HFF-Myc (cell line): Measurements from ENCODE around the gene KCNMB4.
"Not testable (repeated sequence)": the region's sequence is repeated elsewhere in the genome, so short reads cannot be mapped to it uniquely, and the experiment has no call there.

Experiments used
- DNase-seq: peaks from one replicate; pipeline ENCODE4 v3.0.0-alpha.2; 2011; ENCODE audit warnings: low read depth; ENCODE audit errors: extremely low read depth
- H3K4me3 ChIP-seq: replicated peaks from 2 replicates; pipeline ENCODE4 v1.5.1; 2011; ENCODE audit warnings: low read depth, mild to moderate bottlenecking, control low read depth, low read length
- TF ChIP-seq, protein P1 (sequence below): IDR thresholded peaks from 2 replicates; pipeline ENCODE4 v1.5.1; 2012; ENCODE audit warnings: mild to moderate bottlenecking, low read depth, low read length, control low read depth; ENCODE audit errors: missing control alignments

KCNMB4 gene

DNA sequence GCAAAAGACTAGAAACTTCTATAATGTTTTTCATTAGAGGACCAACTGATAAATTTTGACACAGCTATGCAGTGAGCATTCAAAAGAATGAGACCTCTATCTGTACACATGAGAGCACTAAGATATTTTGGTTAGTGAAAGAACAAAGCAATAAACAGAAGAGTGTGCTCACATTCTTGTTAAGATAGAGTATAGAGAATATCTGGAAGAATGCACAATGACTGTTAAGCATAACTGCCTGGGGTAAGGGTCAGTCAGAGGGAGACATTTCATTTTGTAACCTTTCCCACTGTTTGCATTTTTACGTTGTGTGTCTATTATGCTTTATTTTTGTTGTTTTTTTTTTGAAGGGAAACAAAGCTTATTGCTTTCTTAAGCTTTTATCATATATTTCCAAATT lies 20.7 kb downstream of the KCNMB4 start:
- no peak for DNase-seq
- TF ChIP-seq, protein P1, sequence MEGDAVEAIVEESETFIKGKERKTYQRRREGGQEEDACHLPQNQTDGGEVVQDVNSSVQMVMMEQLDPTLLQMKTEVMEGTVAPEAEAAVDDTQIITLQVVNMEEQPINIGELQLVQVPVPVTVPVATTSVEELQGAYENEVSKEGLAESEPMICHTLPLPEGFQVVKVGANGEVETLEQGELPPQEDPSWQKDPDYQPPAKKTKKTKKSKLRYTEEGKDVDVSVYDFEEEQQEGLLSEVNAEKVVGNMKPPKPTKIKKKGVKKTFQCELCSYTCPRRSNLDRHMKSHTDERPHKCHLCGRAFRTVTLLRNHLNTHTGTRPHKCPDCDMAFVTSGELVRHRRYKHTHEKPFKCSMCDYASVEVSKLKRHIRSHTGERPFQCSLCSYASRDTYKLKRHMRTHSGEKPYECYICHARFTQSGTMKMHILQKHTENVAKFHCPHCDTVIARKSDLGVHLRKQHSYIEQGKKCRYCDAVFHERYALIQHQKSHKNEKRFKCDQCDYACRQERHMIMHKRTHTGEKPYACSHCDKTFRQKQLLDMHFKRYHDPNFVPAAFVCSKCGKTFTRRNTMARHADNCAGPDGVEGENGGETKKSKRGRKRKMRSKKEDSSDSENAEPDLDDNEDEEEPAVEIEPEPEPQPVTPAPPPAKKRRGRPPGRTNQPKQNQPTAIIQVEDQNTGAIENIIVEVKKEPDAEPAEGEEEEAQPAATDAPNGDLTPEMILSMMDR, result no peak
- H3K4me3 ChIP-seq, result no peak overlapping the region

DNA sequence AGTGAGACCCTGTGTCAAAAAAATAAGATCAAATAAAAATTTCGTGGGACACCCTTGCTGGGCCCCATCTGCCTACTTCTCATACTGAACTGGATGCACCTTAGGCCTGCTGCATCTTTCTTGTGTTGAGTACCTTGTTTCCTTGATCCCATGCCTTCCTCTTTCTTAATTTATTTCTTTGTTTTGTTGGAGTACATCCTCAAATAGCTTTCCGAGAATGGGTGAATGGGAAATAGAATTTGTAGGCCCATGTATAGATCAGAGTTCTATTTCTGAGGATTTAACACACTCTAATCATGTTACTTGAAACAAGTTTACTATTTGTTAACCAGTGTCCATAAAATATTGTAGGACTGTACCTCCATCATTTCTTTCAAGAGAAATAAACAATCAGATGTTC lies 23.6 kb downstream of the KCNMB4 start:
- DNase-seq, result no peak
- TF ChIP-seq, protein P1, result no peak

DNA sequence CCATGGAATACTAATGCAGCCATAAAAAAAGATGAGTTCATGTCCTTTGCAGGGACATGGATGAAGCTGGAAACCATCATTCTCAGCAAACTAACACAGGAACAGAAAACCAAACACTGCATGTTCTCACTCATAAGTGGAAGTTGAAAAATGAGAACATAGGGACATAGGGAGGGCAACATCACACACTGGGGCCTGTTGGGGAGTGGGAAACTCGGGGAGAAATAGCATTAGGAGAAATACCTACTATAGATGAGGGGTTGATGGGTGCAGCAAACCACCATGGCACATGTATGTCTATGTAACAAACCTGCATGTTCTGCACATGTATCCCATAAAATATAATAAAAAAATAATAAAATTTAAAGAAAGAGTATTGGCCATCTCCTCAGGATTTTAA lies 26.5 kb downstream of the KCNMB4 start:
- DNase-seq, H3K4me3 ChIP-seq: not testable (repeated sequence)

More for the DNA sequence above, 23.6 kb downstream of the KCNMB4 start:
- H3K4me3 ChIP-seq, result no peak overlapping the region

DNA sequence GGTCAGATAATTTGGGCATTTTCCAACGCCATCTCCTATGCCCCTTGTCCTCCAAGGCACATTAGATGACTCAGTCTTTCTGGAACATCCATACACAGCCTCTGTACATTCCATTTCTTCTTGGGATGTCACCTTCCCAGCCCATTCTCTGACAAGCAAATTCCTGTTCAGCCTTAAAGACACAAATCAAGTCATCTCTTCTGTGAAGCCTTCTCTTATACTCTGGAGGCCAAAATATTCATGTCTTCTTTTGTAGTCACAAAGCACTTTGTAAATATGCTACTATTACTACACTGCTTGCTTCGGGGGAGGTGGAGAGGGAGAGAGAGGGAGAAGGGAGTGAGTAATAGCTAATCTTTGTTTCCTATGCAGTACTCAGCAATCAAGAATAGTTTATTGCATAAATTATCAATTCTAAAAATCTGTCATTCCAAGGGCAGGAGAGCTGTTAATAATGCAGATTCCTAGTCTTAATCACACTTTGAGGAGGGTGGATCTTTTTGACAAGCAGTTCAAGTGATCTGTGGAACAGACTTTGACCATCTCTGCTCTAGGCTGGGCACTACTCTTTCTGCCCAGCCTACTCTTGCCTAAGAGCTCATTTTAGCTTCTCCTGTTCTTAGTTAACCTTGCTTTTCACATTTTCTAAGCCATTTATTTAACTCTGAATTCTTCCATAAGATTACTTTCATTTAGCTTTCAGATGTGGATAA lies 27.9 kb downstream of the KCNMB4 start:
- H3K4me3 ChIP-seq, result no peak overlapping the region
- TF ChIP-seq, protein P1, result no peak
- DNase-seq, result no peak

DNA sequence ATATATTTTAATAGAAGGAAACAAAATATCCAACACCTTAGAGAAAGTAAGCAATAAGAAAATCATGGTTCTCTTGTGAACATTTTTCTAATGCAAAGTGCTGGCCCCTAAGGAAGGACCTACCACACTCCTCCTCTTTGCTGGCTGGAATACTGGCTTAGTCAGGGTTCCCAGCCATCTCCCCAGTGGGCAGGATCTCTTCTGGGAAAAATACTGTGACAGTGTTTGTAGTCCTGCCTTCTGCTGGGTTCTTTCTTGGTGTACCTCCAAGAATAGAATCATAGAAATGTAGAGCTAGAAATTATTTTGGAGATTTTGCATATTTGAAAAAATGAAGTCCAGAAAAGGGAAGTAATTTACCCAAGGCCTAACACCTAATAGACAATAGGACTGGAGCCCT lies 31.9 kb downstream of the KCNMB4 start:
- H3K4me3 ChIP-seq, result no peak overlapping the region
- TF ChIP-seq, protein P1, result no peak
- no peak for DNase-seq

DNA sequence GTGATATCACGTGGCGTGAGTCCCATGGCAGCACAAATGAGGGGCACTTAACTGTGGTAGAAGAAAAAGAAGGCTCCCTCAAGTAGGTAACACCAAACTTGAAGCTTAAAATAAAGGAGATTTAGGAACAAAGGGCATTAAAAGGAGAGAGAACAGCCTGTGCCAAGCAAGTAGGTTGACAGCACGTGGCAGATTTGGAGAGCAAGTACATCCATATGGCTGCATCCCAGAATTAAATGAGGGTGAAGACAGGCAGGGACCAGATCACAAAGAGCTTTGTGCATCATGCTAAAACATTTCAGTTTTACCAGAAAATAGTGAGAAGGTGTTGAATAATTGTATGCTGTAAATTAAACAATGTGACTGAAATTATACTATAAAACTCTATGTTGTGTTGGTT lies 32.8 kb downstream of the KCNMB4 start:
- H3K4me3 ChIP-seq, result no peak overlapping the region
- TF ChIP-seq, protein P1, result no peak
- no peak for DNase-seq

DNA sequence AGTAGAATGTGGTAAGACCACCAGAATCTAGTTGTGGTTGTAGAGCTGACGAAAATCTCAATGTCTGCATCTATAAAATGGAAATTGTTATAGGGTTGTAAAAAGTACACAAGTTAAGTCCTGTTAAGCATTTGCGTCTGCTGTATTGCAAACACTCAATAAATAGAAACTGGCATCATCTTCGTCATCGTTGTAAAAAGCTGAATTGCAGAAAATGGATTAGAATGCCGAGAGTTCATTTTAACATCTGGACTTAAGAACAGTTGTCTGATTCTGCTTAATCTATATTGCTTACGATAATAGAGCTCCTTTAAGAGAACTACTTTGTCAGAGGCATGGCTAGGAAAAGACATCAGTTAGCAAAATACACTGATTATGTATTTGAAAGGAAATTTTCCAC lies 33.2 kb downstream of the KCNMB4 start:
- TF ChIP-seq, protein P1, result no peak
- no peak for DNase-seq
- no peak overlapping the region for H3K4me3 ChIP-seq
